ENCODE measurements around the gene MUC5B. TPM values are rescaled to one million over a fixed set of nuclear protein-coding genes. Genes with fewer than 3 reads are reported as not detected.
"Not testable (repeated sequence)": the region's sequence is repeated elsewhere in the genome, so short reads cannot be mapped to it uniquely, and the experiment has no call there.

MUC5B gene, protein sequence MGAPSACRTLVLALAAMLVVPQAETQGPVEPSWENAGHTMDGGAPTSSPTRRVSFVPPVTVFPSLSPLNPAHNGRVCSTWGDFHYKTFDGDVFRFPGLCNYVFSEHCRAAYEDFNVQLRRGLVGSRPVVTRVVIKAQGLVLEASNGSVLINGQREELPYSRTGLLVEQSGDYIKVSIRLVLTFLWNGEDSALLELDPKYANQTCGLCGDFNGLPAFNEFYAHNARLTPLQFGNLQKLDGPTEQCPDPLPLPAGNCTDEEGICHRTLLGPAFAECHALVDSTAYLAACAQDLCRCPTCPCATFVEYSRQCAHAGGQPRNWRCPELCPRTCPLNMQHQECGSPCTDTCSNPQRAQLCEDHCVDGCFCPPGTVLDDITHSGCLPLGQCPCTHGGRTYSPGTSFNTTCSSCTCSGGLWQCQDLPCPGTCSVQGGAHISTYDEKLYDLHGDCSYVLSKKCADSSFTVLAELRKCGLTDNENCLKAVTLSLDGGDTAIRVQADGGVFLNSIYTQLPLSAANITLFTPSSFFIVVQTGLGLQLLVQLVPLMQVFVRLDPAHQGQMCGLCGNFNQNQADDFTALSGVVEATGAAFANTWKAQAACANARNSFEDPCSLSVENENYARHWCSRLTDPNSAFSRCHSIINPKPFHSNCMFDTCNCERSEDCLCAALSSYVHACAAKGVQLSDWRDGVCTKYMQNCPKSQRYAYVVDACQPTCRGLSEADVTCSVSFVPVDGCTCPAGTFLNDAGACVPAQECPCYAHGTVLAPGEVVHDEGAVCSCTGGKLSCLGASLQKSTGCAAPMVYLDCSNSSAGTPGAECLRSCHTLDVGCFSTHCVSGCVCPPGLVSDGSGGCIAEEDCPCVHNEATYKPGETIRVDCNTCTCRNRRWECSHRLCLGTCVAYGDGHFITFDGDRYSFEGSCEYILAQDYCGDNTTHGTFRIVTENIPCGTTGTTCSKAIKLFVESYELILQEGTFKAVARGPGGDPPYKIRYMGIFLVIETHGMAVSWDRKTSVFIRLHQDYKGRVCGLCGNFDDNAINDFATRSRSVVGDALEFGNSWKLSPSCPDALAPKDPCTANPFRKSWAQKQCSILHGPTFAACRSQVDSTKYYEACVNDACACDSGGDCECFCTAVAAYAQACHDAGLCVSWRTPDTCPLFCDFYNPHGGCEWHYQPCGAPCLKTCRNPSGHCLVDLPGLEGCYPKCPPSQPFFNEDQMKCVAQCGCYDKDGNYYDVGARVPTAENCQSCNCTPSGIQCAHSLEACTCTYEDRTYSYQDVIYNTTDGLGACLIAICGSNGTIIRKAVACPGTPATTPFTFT (N-terminal part only)
- total RNA-seq, result not detected
- long read RNA-seq, result 0 reads

DNA sequence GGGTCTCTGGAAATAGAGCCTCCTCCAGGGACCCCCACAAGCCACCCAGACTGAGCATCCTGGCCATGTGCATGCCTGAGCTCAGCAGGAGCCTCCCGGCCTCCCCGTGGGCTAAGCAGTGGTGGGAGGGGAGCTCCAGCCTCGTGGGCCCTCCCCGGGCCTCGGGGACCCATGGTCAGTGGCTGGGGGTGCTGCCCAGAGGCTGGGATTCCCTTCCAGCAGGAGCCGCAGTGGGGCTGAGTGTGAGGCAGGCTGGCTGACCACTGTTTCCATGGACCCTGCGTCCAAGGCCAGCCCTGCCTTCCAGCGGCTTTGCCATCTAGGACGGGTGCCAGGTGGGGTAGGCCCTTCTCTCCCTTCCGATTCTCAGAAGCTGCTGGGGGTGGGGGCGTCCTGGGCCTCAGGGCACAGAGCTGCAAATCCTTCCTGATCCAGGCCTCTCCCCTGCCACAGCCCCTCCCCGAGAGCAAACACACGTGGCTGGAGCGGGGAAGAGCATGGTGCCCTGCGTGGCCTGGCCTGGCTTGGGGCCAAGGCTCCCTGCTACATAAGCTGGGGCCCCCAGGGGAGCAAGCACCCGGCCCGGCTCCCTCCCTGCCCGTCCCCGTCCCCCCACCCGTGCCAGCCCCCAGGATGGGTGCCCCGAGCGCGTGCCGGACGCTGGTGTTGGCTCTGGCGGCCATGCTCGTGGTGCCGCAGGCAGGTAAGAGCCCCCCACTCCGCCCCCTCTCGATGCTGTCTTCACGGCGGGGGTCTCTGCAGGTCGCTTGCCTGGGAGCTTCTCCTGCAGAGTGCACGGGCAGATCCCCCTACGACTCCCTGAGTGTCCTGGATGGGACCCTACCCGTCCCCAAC, at the start of gene MUC5B:
MUC5B (plus strand) TSS at position 576 of the 855 bp plus-strand sequence; CDS start at position 634, 58 bp downstream.
- DNase-seq, result peak; percentile 32
- no peak for ATAC-seq (ENCODE audit: poor library complexity)
- intact Hi-C loops (cut with DNase I), result no loop called here

- intact Hi-C loops (cut with DNase I); ATAC-seq (ENCODE audit: poor library complexity); DNase-seq: not testable (repeated sequence)
These were observed 49.5 kb upstream of the MUC5B start for GRCh38 chr11:1173396-1173795.

GRCh38 chr11:1174441-1175370, 48.2 kb upstream of the MUC5B start:
- ATAC-seq (ENCODE audit: poor library complexity), result no peak
- DNase-seq, result peak; percentile 32
- intact Hi-C loops (cut with DNase I), result no loop called here

DNA sequence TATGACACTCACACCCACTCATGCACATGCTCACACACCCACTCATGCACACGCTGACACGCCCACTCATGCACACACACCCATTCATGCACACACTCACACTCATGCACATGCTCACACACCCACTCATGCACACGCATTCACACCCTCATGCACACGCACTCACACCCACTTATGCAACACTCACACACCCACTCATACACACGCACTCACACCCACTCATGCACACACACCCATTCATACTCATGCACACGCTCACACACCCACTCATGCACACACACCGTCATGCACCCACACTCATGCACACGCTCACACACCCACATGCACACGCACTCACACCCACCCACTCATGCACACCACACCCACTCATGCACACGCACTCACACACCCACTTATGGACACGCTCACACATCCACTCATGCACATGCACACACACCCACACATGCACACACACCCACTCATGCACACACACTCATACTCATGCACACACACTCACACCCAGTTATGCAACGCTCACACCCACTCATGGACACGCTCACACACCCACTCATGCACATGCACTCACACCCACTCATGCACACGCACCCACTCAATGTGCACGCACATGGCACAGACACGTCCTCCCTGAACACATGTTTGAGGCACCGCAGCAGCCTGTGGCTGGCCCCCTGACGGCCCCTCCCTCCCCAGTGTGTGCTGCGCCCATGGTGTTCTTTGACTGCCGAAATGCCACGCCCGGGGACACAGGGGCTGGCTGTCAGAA, 47.2 kb upstream of the MUC5B start:
- ATAC-seq (ENCODE audit: poor library complexity), result no peak
- DNase-seq, result peak; percentile 13
- intact Hi-C loops (cut with DNase I), result no loop called here

DNA sequence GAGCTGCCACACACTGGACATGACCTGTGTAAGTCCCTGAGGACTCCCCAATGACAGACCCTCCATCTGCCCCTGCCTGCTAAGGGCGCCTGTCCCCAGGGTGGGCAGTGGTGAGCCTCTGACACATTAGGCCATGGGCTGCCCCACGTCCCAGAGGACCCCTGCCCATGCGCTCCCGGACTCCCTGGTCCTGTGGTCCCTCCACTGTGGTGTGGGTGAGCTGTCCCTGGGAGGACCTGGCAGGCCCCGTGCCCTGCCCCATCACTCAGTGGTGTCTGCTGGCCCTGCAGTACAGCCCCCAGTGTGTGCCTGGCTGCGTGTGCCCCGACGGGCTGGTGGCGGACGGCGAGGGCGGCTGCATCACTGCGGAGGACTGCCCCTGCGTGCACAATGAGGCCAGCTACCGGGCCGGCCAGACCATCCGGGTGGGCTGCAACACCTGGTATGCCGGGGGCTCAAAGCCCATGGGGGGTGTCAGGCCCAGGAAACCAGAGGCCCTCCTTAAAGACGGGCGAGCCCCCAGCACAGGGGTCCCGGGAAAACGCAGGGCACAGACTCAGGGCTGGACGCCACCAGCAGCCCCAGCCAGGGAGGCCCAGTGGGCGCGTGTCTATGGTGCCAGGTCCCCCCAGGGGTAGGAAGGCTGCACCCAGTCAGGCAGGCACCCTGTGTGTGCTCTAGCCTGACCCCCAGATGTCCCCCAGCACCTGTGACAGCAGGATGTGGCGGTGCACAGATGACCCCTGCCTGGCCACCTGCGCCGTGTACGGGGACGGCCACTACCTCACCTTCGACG, 46.4 kb upstream of the MUC5B start:
- intact Hi-C loops (cut with DNase I), result no loop called here
- DNase-seq (peak; percentile 28), ATAC-seq (ENCODE audit: poor library complexity) (no peak)

GRCh38 chr11:1177020-1177770, 45.7 kb upstream of the MUC5B start:
- ATAC-seq (ENCODE audit: poor library complexity) (no peak), DNase-seq (peak; percentile 36)
- intact Hi-C loops (cut with DNase I), result no loop called here

GRCh38 chr11:1177771-1178090, 45.1 kb upstream of the MUC5B start:
- intact Hi-C loops (cut with DNase I), result no loop called here
- ATAC-seq (ENCODE audit: poor library complexity), result no peak
- DNase-seq, result peak; percentile 25

- intact Hi-C loops (cut with DNase I), result no loop called here
- DNase-seq (peak; percentile 17), ATAC-seq (ENCODE audit: poor library complexity) (no peak)
These were observed 44.5 kb upstream of the MUC5B start for GRCh38 chr11:1178201-1178885.

DNA sequence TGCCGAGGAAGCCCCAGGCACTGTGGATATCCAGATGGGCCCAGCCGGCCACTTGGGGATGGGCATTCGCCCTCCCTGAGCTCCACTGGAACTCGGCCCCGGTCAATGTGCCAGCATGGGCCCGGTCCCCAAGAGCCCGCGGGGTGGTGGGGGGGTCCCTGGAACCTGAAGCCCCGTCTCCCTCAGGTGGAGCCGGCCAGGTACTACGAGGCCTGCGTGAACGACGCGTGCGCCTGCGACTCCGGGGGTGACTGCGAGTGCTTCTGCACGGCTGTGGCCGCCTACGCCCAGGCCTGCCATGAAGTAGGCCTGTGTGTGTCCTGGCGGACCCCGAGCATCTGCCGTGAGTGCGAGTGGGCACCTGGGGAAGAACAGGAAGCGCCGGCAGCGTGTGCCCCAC, 44.0 kb upstream of the MUC5B start:
- ATAC-seq (ENCODE audit: poor library complexity) (no peak), DNase-seq (peak; percentile 20)
- intact Hi-C loops (cut with DNase I), result no loop called here

- intact Hi-C loops (cut with DNase I), result no loop called here
- DNase-seq, result peak; percentile 24
These were observed 43.2 kb upstream of the MUC5B start for GRCh38 chr11:1179641-1180040.

DNA sequence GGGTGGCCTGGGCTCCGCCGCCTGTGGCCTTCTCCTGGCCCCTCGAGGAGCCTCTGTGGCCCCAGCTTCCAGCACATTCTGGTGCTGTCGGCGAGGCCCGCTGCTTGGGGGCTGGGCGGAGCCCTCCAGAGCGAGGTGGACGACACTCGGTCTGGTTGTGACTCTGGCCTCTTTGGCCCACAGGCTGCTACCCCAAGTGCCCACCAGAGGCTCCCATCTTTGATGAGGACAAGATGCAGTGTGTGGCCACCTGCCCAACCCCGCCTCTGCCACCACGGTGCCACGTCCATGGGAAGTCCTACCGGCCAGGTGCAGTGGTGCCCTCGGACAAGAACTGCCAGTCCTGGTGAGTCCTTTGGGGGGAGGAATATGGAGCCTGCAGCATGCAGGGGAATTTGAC, 42.7 kb upstream of the MUC5B start:
- ATAC-seq (ENCODE audit: poor library complexity), result no peak
- no peak for DNase-seq
- intact Hi-C loops (cut with DNase I), result no loop called here

More at GRCh38 chr11:1179641-1180040, 43.2 kb upstream of the MUC5B start:
- no peak for ATAC-seq (ENCODE audit: poor library complexity)

- intact Hi-C loops (cut with DNase I), result no loop called here
- ATAC-seq (ENCODE audit: poor library complexity) (no peak), DNase-seq (no peak)
These were observed 41.9 kb upstream of the MUC5B start for GRCh38 chr11:1180947-1181391.

GRCh38 chr11:1181420-1181819, 41.4 kb upstream of the MUC5B start:
- no peak for DNase-seq
- no peak for ATAC-seq (ENCODE audit: poor library complexity)
- intact Hi-C loops (cut with DNase I), result no loop called here

DNA sequence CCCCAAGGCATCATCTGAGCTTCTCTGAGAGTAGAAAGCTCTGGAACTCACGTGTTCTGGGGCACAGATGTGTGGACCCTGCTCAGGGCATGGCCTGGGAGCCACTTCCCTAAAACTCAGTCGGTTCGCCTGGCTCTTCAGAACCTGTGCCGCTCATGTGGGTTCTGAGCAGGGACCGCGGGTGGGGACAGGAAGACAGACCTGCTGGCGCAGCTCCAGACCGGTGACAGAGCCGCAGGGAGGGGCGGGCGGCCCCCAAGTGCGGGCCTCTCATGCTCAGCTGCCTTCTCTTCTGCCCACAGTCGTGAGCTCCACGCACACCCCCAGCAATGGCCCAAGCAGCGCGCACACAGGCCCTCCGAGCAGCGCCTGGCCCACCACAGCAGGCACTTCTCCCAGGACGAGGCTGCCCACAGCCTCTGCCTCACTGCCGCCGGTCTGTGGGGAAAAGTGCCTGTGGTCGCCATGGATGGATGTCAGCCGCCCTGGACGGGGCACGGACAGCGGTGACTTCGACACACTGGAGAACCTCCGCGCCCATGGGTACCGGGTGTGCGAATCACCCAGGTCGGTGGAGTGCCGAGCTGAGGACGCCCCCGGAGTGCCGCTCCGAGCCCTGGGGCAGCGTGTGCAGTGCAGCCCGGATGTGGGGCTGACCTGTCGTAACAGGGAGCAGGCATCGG, 40.9 kb upstream of the MUC5B start:
- DNase-seq (no peak), ATAC-seq (ENCODE audit: poor library complexity) (no peak)
- intact Hi-C loops (cut with DNase I), result no loop called here

Data from Right ventricle myocardium superior (tissue), 1 donor.